Mammary epithelial cell (primary cell): ENCODE results near the gene ASB13.

Source experiments
- CTCF ChIP-seq, 2 donors: IDR thresholded peaks in 1 of 2; conservative IDR thresholded peaks in 1 of 2; 2 replicates each; pipeline ENCODE4 v1.5.1; 2011 to 2012; ENCODE audit warnings: inconsistent platforms in 2 of 2, low read length in 2 of 2, mild to moderate bottlenecking in 2 of 2, control low read depth in 1 of 2, low read depth in 1 of 2; ENCODE audit not compliant: insufficient read depth in 1 of 2; ENCODE audit errors: extremely low read depth in 1 of 2
- EZH2 ChIP-seq: IDR thresholded peaks from 2 replicates; pipeline ENCODE4 v1.6.1; 2012; ENCODE audit warnings: low read length, inconsistent platforms, borderline replicate concordance

GRCh38 chr10:5601826-5602495 lies 64.4 kb downstream of the ASB13 start:
- TF ChIP-seq CTCF (conservative IDR thresholded peaks at IDR 0.05 in 1 of 2, IDR thresholded peaks at IDR 0.05 in 1 of 2; ENCODE audit: extremely low read depth in 1 of 2, insufficient read depth in 1 of 2, low read depth in 1 of 2, low read length in 2 of 2) (no peak), EZH2 (no peak)
